Liver (tissue), 4 donors: ENCODE data around the gene CCDC50. TPM values are rescaled to one million over a fixed set of nuclear protein-coding genes. Genes with fewer than 3 reads are reported as not detected.

ENCODE experiments used
- polyA plus RNA-seq, 2 donors: library from polyadenylated mRNA; stranded (reverse) in 1 of 2; unstranded in 1 of 2; fragments of 200-250 nt in 1 of 2; fragments of >200 nt in 1 of 2; fragmentation: Nextera tagmentation in 1 of 2; extraction: Ambion mirVana in 1 of 2; gene quantifications; one replicate each; pipeline versions ENCODE4 v1.2.1 to v1.2.3, GENCODE V29; 2013 to 2015
- total RNA-seq, 2 donors: library from RNA; depleted of rRNA; stranded (reverse); fragments of >200 nt; gene quantifications; one replicate each; pipeline ENCODE4 v1.2.3, GENCODE V29; 2014
- donor health status: healthy.
- donor health status: healthy.
- donor health status: healthy.

The CCDC50 gene
- total and polyA plus RNA-seq, 4 donors = 15.4 to 69.0 (median 33.6) TPM

Other genes starting within 250 kb of the CCDC50 start
- not detected for gene OSTN, start 130.2 kb upstream of the CCDC50 start, total RNA-seq
- not detected for gene OSTN, start 130.2 kb upstream of the CCDC50 start, polyA plus RNA-seq
- not detected for gene UTS2B, start 1.1 kb downstream of the CCDC50 start, total RNA-seq
- under 1 TPM; 0.10 to 0.76 TPM for gene UTS2B, start 1.1 kb downstream of the CCDC50 start, polyA plus RNA-seq
- not detected for gene PYDC2, start 131.8 kb downstream of the CCDC50 start, total RNA-seq
- not detected for gene PYDC2, start 131.8 kb downstream of the CCDC50 start, polyA plus RNA-seq